ENCODE measurements around the gene ORAI3. TPM values are rescaled to one million over a fixed set of nuclear protein-coding genes. Genes with fewer than 3 reads are reported as not detected.

ORAI3 gene
- total RNA-seq, 1 experiment from 2014 or later: 10.8 TPM

DNA sequence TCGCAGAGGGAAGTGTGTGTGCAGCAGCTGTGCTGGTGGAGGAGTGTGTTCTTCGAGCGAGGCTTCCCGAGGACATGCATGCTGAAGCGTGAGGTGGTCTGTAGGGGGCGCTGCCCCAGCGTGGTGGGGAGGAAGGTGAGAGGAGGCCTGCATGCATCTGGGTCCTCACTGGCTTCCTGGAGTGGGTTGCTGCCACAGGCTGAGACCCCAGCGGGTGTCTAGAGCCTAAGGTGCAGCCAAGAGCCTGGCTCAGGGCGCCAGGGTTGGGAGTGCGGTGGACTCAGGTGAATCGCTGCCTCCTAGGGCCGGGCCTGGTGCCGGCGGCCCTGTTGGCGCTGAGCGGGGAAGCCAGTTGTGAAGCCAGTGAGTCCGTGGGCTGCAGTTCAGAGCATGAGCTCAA lies 28.6 kb downstream of the ORAI3 start:
- Mint-ChIP-seq H3K9me3 (no peaks in the 10 kb centered on the region), H3K36me3 (peaks cover 55% of the 10 kb centered on the region), H3K4me3 (no peak overlapping the region), H3K27me3 (ENCODE audit: low read depth) (peaks cover 2% of the 10 kb centered on the region; the same call in 1 of the 2 replicates), H3K4me1 (no peaks in the 10 kb centered on the region), H3K27ac (peak overlapping the region; percentile 11; the same call in 1 of the 2 replicates)
- ATAC-seq: peak; percentile 72
- TF ChIP-seq, protein P1, sequence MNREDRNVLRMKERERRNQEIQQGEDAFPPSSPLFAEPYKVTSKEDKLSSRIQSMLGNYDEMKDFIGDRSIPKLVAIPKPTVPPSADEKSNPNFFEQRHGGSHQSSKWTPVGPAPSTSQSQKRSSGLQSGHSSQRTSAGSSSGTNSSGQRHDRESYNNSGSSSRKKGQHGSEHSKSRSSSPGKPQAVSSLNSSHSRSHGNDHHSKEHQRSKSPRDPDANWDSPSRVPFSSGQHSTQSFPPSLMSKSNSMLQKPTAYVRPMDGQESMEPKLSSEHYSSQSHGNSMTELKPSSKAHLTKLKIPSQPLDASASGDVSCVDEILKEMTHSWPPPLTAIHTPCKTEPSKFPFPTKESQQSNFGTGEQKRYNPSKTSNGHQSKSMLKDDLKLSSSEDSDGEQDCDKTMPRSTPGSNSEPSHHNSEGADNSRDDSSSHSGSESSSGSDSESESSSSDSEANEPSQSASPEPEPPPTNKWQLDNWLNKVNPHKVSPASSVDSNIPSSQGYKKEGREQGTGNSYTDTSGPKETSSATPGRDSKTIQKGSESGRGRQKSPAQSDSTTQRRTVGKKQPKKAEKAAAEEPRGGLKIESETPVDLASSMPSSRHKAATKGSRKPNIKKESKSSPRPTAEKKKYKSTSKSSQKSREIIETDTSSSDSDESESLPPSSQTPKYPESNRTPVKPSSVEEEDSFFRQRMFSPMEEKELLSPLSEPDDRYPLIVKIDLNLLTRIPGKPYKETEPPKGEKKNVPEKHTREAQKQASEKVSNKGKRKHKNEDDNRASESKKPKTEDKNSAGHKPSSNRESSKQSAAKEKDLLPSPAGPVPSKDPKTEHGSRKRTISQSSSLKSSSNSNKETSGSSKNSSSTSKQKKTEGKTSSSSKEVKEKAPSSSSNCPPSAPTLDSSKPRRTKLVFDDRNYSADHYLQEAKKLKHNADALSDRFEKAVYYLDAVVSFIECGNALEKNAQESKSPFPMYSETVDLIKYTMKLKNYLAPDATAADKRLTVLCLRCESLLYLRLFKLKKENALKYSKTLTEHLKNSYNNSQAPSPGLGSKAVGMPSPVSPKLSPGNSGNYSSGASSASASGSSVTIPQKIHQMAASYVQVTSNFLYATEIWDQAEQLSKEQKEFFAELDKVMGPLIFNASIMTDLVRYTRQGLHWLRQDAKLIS (CRISPR knock-in tag; IDR thresholded peaks at IDR 0.05; ENCODE audit: borderline replicate concordance): no peak
- TF ChIP-seq, protein P2, sequence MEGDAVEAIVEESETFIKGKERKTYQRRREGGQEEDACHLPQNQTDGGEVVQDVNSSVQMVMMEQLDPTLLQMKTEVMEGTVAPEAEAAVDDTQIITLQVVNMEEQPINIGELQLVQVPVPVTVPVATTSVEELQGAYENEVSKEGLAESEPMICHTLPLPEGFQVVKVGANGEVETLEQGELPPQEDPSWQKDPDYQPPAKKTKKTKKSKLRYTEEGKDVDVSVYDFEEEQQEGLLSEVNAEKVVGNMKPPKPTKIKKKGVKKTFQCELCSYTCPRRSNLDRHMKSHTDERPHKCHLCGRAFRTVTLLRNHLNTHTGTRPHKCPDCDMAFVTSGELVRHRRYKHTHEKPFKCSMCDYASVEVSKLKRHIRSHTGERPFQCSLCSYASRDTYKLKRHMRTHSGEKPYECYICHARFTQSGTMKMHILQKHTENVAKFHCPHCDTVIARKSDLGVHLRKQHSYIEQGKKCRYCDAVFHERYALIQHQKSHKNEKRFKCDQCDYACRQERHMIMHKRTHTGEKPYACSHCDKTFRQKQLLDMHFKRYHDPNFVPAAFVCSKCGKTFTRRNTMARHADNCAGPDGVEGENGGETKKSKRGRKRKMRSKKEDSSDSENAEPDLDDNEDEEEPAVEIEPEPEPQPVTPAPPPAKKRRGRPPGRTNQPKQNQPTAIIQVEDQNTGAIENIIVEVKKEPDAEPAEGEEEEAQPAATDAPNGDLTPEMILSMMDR (IDR thresholded peaks at IDR 0.05): peak; percentile 66
- no peak for TF ChIP-seq NFATC4 (CRISPR knock-in tag; IDR thresholded peaks at IDR 0.05)
- POLR2A ChIA-PET: interaction anchor here (0.7 kb wide), 2 partner anchors 30 to 180 kb away, joined by 4 read pairs; no protein-coding TSS in a partner anchor
- peak; percentile 73 for DNase-seq (ENCODE audit: low spot score)
- CTCF ChIA-PET: interaction anchor here (0.5 to 2.8 kb wide), 7 partner anchors 8 to 65 kb away, joined by 3 to 12 read pairs (median 6); partner anchors contain the start of gene HSD3B7

DNA sequence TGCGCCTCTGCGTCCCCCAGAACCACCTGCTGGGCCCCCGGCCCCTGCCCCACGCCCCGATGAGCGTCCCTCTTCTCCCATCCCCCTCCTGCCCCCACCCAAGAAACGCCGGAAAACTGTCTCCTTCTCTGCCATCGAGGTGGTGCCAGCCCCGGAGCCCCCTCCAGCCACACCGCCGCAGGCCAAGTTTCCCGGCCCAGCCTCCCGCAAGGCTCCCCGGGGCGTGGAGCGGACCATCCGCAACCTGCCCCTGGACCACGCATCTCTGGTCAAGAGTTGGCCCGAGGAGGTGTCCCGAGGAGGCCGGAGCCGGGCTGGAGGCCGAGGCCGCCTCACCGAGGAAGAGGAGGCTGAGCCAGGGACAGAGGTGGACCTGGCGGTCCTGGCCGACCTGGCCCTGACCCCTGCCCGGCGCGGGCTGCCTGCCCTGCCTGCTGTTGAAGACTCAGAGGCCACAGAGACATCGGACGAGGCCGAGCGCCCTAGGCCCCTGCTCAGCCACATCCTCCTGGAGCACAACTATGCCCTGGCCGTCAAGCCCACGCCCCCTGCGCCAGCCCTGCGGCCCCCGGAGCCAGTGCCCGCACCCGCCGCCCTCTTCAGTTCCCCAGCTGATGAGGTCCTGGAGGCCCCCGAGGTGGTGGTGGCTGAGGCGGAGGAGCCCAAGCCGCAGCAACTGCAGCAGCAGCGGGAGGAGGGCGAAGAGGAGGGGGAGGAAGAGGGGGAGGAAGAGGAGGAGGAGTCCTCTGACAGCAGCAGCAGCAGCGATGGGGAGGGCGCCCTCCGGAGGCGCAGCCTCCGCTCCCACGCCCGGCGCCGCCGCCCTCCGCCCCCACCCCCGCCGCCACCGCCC lies 30.5 kb downstream of the ORAI3 start:
- CTCF ChIA-PET: no interaction called here
- Mint-ChIP-seq H3K9me3 (no peaks in the 10 kb centered on the region), H3K4me1 (no peaks in the 10 kb centered on the region), H3K4me3 (no peak overlapping the region), H3K27ac (no peak overlapping the region), H3K27me3 (ENCODE audit: low read depth) (peaks cover 2% of the 10 kb centered on the region; the same call in 1 of the 2 replicates), H3K36me3 (peaks cover 37% of the 10 kb centered on the region)
- no peak for DNase-seq (ENCODE audit: low spot score)
- peak; percentile 11; the same call in 1 of the 2 replicates for ATAC-seq
- POLR2A ChIA-PET: no interaction called here
- no peak for TF ChIP-seq IRF2 (CRISPR knock-in tag; IDR thresholded peaks at IDR 0.05; ENCODE audit: borderline replicate concordance, low read depth)
- no peak for TF ChIP-seq ZNF671 (CRISPR knock-in tag; IDR thresholded peaks at IDR 0.05)
- TF ChIP-seq, protein P3, sequence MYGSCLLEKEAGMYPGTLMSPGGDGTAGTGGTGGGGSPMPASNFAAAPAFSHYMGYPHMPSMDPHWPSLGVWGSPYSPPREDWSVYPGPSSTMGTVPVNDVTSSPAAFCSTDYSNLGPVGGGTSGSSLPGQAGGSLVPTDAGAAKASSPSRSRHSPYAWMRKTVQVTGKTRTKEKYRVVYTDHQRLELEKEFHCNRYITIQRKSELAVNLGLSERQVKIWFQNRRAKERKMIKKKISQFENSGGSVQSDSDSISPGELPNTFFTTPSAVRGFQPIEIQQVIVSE (CRISPR knock-in tag; IDR thresholded peaks at IDR 0.05; ENCODE audit: borderline replicate concordance): no peak
- TF ChIP-seq ZNF263 (CRISPR knock-in tag; IDR thresholded peaks at IDR 0.05; ENCODE audit: low read depth): peak; percentile 87
- TF ChIP-seq ELF4 (CRISPR knock-in tag; IDR thresholded peaks at IDR 0.05; ENCODE audit: low read depth): no peak
- TF ChIP-seq PRRX2 (CRISPR knock-in tag; IDR thresholded peaks at IDR 0.05): no peak

DNA sequence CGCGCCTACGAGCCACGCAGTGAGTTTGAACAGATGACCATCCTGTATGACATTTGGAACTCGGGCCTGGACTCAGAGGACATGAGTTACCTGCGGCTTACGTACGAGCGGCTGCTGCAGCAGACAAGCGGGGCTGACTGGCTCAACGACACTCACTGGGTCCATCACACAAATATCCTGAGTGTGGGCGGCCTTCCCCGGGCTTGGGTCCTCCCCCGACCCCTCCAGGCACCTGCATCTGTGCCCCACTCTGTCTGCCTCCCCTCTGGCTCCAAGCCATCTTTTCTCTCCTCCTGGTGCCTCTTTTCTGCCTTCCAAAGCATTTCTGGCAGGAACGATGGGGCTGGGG lies 31.1 kb downstream of the ORAI3 start:
- Mint-ChIP-seq H3K4me1 (no peaks in the 10 kb centered on the region), H3K9me3 (no peaks in the 10 kb centered on the region), H3K36me3 (peaks cover 35% of the 10 kb centered on the region), H3K4me3 (no peak overlapping the region), H3K27me3 (ENCODE audit: low read depth) (peaks cover 2% of the 10 kb centered on the region; the same call in 1 of the 2 replicates), H3K27ac (no peak overlapping the region)
- POLR2A ChIA-PET: no interaction called here
- CTCF ChIA-PET: no interaction called here
- ATAC-seq (no peak), DNase-seq (ENCODE audit: low spot score) (no peak)
- no peak for TF ChIP-seq EMX1 (CRISPR knock-in tag; IDR thresholded peaks at IDR 0.05)
- no peak for TF ChIP-seq RORB (CRISPR knock-in tag; IDR thresholded peaks at IDR 0.05)
- no peak for TF ChIP-seq RELA (CRISPR knock-in tag; IDR thresholded peaks at IDR 0.05; ENCODE audit: borderline replicate concordance)
- TF ChIP-seq, protein P2 (IDR thresholded peaks at IDR 0.05): no peak

Measured in WTC11 (cell line).